B cell (primary cell): Measurements from ENCODE around the gene EYA4.

Experiments
- CTCF ChIP-seq: fragments of 200-600 bp; IDR thresholded peaks from one replicate; pipeline ENCODE4 v1.8.0; 2022; ENCODE audit warnings: antibody characterized with exemption, mild to moderate bottlenecking
- EZH2 ChIP-seq: IDR thresholded peaks from 2 replicates; pipeline ENCODE4 v1.6.1; 2012; ENCODE audit warnings: borderline replicate concordance, low read depth, mild to moderate bottlenecking, moderate library complexity, low read length; ENCODE audit not compliant: insufficient read depth, poor library complexity, severe bottlenecking

GRCh38 chr6:133568970-133569889 lies 328.1 kb downstream of the EYA4 start:
- TF ChIP-seq CTCF (no peak), EZH2 (no peak)
